Ovary (tissue), 9 donors: Measurements from ENCODE around the gene TAF11L9. TPM values are rescaled to one million over a fixed set of nuclear protein-coding genes. Genes with fewer than 3 reads are reported as not detected.

Source experiments
- polyA plus RNA-seq, 2 donors: library from polyadenylated mRNA; stranded (reverse); fragments of 200-250 nt in 1 of 2; fragments of 350-450 nt in 1 of 2; fragmentation: Illumina TruSeq in 1 of 2; extraction: RNeasy Lipid Tissue Mini Kit (QIAGEN cat#74804) in 1 of 2; gene quantifications; one replicate each; pipeline ENCODE4 v1.2.3, GENCODE V29; 2013 to 2014
- small RNA-seq: library from RNA; depleted of rRNA; stranded (forward); fragments of <200 nt; gene quantifications from one replicate; pipeline ENCODE3, GENCODE V24; 2016
- total RNA-seq, 7 donors: library from RNA; depleted of rRNA in 2 of 7; stranded (reverse); fragments of >200 nt in 2 of 7; fragmentation: NEBNext Ultra II Directional in 3 of 7; extraction: Animal tissue kit (Norgen Biotek cat#: 25700) in 3 of 7; gene quantifications; one replicate each; pipeline versions ENCODE4 v1.1.0 to v1.2.4, GENCODE V29; 2016 to 2023
- donor health status: DM: no; HTN: no; CAD: no; lungs with moderate emphysema.
- donor health status: DM: no; HTN: no; CAD: no.
- donor health status: Bipolar disorder and iron deficiency.
- donor health status: DM: yes; HTN: yes; CAD: no.
- donor health status: DM: no; HTN: no; CAD: no.
- donor health status: DM: yes; HTN: yes; CAD: no.

The TAF11L9 gene
- total and polyA plus RNA-seq, 9 donors: not detected

Small RNA genes lying within 50 kb of the gene (small RNA-seq; reads per million reads assigned to genes)
- gene AC233724.3: not detected
- not detected for gene AC233724.4
- not detected for gene AC233724.6
- gene AC233724.7: not detected

Other genes starting within 250 kb of the TAF11L9 start
- not detected for gene TAF11L2, start 96.2 kb downstream of the TAF11L9 start, total RNA-seq
- gene TAF11L2, start 96.2 kb downstream of the TAF11L9 start, polyA plus RNA-seq: not detected
- not detected for gene TAF11L3, start 76.0 kb downstream of the TAF11L9 start, total RNA-seq
- gene TAF11L3, start 76.0 kb downstream of the TAF11L9 start, polyA plus RNA-seq: not detected
- gene TAF11L4, start 72.6 kb downstream of the TAF11L9 start, total RNA-seq: not detected
- not detected for gene TAF11L4, start 72.6 kb downstream of the TAF11L9 start, polyA plus RNA-seq
- not detected for gene TAF11L5, start 69.2 kb downstream of the TAF11L9 start, total RNA-seq
- not detected for gene TAF11L5, start 69.2 kb downstream of the TAF11L9 start, polyA plus RNA-seq
- gene TAF11L6, start 65.7 kb downstream of the TAF11L9 start, total RNA-seq: not detected
- not detected for gene TAF11L6, start 65.7 kb downstream of the TAF11L9 start, polyA plus RNA-seq
- gene TAF11L7, start 8.6 kb downstream of the TAF11L9 start, total RNA-seq: not detected
- gene TAF11L7, start 8.6 kb downstream of the TAF11L9 start, polyA plus RNA-seq: not detected
- gene TAF11L8, start 3.4 kb downstream of the TAF11L9 start, total RNA-seq: not detected
- gene TAF11L8, start 3.4 kb downstream of the TAF11L9 start, polyA plus RNA-seq: not detected
- not detected for gene TAF11L10, start 3.4 kb upstream of the TAF11L9 start, total RNA-seq
- gene TAF11L10, start 3.4 kb upstream of the TAF11L9 start, polyA plus RNA-seq: not detected
- gene TAF11L11, start 9.8 kb upstream of the TAF11L9 start, total RNA-seq: not detected
- gene TAF11L11, start 9.8 kb upstream of the TAF11L9 start, polyA plus RNA-seq: not detected
- not detected for gene TAF11L12, start 16.0 kb upstream of the TAF11L9 start, total RNA-seq
- gene TAF11L12, start 16.0 kb upstream of the TAF11L9 start, polyA plus RNA-seq: not detected
- not detected for gene TAF11L13, start 37.7 kb upstream of the TAF11L9 start, total RNA-seq
- not detected for gene TAF11L13, start 37.7 kb upstream of the TAF11L9 start, polyA plus RNA-seq
- gene TAF11L14, start 40.1 kb upstream of the TAF11L9 start, total RNA-seq: not detected
- gene TAF11L14, start 40.1 kb upstream of the TAF11L9 start, polyA plus RNA-seq: not detected